ENCODE measurements around the gene MRPS17. TPM values are rescaled to one million over a fixed set of nuclear protein-coding genes. Genes with fewer than 3 reads are reported as not detected.

Gene MRPS17
- total and polyA plus RNA-seq, 9 of the 15 experiments (the other 6 are each of a cell fraction or from before 2014, with no cell fraction given), result 25.9 to 99.3 (median 43.9) TPM

GRCh38 chr7:55965100-55965470, 13.4 kb downstream of the MRPS17 start:
- peak overlapping the region; percentile 87 for H3K4me2 ChIP-seq (ENCODE audit: insufficient read depth, low read length)
- H4K20me1 ChIP-seq (replicated peaks; ENCODE audit: control insufficient read depth, insufficient read depth, low read length), result no peaks in the 10 kb centered on the region
- H3K36me3 ChIP-seq (ENCODE audit: control insufficient read depth, insufficient read depth, low read length), result peaks cover 16% of the 10 kb centered on the region
- 0% methylated on average over 14 of the region's 14 CpGs for WGBS (ENCODE audit: insufficient coverage, low coverage, missing lambda C conversion rate)
- peaks cover 30% of the 10 kb centered on the region for H3K79me2 ChIP-seq (ENCODE audit: control insufficient read depth, insufficient read depth, low read length)
- ATAC-seq, result no peak
- H2AFZ ChIP-seq (ENCODE audit: low read depth, low read length), result peak overlapping the region; percentile 85
- peak overlapping the region; percentile 90 for H3K27ac ChIP-seq (ENCODE audit: extremely low read depth, low read depth, low read length)
- BruUV-seq (replicated peaks), result no TSS peak
- intact Hi-C loops (cut with micrococcal nuclease), result loop anchor here (5.0 to 10.0 kb wide), 3 partner anchors 220 to 390 kb away; partner anchors contain the start of gene VOPP1
- no peaks in the 10 kb centered on the region for H3K27me3 ChIP-seq (ENCODE audit: control insufficient read depth in 2 of 2, insufficient read depth in 2 of 2, low read length in 2 of 2)
- in situ Hi-C loops (cut with MboI), result no loop called here
- no peaks in the 10 kb centered on the region for H3K9me3 ChIP-seq (replicated peaks; ENCODE audit: control insufficient read depth, insufficient read depth, low read depth, low read length)
- FAIRE-seq, result no peak
- POLR2A ChIA-PET, result interaction anchor here (0.6 to 1.0 kb wide), 3 partner anchors 23 to 96 kb away, joined by 3 to 7 read pairs (median 4); no protein-coding TSS in a partner anchor
- CTCF ChIA-PET (ENCODE audit: low intra/inter-chr PET ratio), result no interaction called here
- H3K9ac ChIP-seq (ENCODE audit: insufficient read depth in 1 of 2, low read depth in 2 of 2, low read length in 2 of 2), result peak overlapping the region; percentile 82 to 94
- DNase-seq (ENCODE audit: extremely low read depth in 1 of 4, low spot score in 3 of 4), result no peak
- H3K4me1 ChIP-seq (replicated peaks in 1 of 2; ENCODE audit: control insufficient read depth in 2 of 2, insufficient read depth in 2 of 2, low read length in 2 of 2), result peaks cover 12 to 13% of the 10 kb centered on the region in 2 experiments; a peak in 4 of 5 replicates
- no peaks in the 10 kb centered on the region for H3K9me1 ChIP-seq (ENCODE audit: control insufficient read depth, insufficient read depth, low read length)
- peak overlapping the region; percentile 91 for H3K4me3 ChIP-seq
- TF ChIP-seq PCBP1 (IDR thresholded peaks at IDR 0.05; ENCODE audit: low read depth, low read length, poor library complexity, severe bottlenecking) (no peak), KDM2B (CRISPR knock-in tag; IDR thresholded peaks at IDR 0.05) (no peak), ERF (CRISPR knock-in tag; IDR thresholded peaks at IDR 0.05) (no peak), TEAD4 (IDR thresholded peaks at IDR 0.05; ENCODE audit: low read length) (peak; percentile 15; the same call in 1 of the 2 replicates), TEAD4 (CRISPR knock-in tag; IDR thresholded peaks at IDR 0.05; ENCODE audit: borderline replicate concordance) (no peak), PRMT5 (CRISPR knock-in tag; IDR thresholded peaks at IDR 0.05) (no peak), CBX8 (IDR thresholded peaks at IDR 0.05; ENCODE audit: borderline replicate concordance, extremely low read depth, low read depth, low read length, poor library complexity, severe bottlenecking) (no peak), EP300 (IDR thresholded peaks at IDR 0.05; ENCODE audit: low read length) (0 out of 2 replicates have a peak, but pooled peaks have one; percentile 10), L3MBTL2 (IDR thresholded peaks at IDR 0.05) (peak; percentile 42; the same call in 1 of the 2 replicates), MNT (conservative IDR thresholded peaks at IDR 0.05) (0 out of 4 replicates have a peak, but pooled peaks of 1 of the 2 experiments have one; percentile 28), AFF1 (IDR thresholded peaks at IDR 0.05; ENCODE audit: low read depth in 1 of 2, partially characterized antibody in 2 of 2) (no peak), TCF15 (CRISPR knock-in tag; IDR thresholded peaks at IDR 0.05) (no peak), ZNF24 (IDR thresholded peaks at IDR 0.05) (no peak), SP1 (CRISPR knock-in tag; IDR thresholded peaks at IDR 0.05) (0 out of 2 replicates have a peak, but pooled peaks have one; percentile 17), ARID2 (IDR thresholded peaks at IDR 0.05) (no peak)
- TF ChIP-seq, protein P1, sequence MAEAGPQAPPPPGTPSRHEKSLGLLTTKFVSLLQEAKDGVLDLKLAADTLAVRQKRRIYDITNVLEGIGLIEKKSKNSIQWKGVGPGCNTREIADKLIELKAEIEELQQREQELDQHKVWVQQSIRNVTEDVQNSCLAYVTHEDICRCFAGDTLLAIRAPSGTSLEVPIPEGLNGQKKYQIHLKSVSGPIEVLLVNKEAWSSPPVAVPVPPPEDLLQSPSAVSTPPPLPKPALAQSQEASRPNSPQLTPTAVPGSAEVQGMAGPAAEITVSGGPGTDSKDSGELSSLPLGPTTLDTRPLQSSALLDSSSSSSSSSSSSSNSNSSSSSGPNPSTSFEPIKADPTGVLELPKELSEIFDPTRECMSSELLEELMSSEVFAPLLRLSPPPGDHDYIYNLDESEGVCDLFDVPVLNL (CRISPR knock-in tag; IDR thresholded peaks at IDR 0.05; ENCODE audit: low read depth), result no peak
